NOMO-1 treated with dmso at 0.1 percent for 144 hours (cell line): ENCODE data around the gene SCAMP2.

Experiments used
- DNase-seq: peaks from one replicate; lab custom pipeline; 2025; ENCODE audit not compliant: unreplicated experiment; lab: John Stamatoyannopoulos, UW

SCAMP2 gene

DNA sequence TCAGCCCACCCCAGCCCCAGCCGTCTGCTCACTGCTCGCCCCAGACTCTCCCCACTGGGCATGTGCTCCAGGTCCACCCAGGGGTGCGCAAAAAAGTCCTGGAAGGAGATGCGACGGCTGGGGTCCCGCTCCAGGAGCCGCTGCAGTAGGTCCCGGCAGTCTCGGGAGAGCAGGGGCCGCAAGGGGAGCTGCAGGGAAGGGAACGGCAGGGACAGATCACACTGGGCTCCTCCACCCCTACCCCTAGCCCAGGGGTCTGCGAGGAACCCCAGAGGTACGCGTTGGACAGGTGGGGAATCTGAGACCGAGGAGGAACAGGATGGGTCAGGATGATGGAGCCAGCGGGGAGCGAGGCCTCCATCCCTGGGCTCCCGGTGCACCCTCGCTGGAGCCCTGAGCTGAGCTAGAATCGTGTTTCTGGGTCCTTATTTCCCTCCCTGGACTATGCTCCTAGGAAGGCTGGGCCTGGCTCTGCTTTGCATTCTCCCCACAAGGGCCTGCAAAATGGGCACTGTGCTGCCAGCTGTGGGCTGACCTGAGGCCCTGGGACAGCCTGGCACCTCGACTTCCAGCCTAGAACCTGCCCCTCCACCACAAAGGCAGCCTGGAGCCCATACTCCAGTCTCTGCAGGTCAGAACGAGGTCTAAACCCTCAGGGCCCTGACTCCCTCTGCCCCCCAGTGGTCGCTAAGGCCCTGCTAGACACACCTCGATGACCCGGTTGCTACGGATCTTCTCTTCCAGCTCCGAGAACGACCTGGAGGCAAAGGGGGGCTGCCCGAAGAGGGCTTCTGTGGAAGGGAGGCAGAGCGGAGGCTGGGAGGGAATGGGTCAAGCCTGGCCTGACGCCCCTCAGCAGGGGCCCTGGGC, 33.4 kb downstream of the SCAMP2 start:
- DNase-seq, result no peak

DNA sequence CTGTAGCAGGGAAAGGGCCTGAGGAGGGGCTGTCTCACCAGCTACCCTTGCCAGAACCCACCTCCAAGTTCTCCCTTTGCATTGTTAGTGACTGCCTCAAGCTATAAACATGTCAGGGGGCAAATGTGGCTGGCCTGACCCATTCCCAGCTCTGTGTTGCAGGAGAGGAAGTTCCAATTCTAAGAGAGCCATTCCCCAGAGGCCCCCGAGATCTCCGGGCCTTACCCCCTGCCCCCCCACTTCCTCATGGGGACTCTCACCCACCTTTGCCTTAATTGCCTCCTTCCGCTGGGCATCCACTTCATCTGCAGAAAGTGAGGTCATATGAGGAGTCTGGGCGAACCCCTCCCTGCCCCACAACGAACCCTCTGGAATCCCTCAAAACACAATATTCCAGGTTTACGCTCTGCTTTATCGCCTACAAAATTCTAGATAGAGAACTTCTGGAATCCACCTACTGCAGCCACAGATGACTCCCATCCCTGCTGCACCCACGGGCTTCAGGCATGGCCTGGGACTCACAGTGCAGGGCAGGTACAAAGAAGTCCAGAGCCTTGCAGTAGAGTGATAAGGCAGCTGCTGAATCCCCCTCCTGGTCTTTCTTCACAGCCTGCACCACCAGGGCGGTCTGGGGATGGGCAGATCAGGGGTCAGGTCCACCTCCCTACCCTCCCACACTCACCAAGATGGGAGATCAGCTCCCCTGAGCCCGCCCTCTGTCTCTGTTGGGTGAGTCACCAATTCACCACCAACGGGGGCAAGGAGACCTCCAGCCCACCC, 34.2 kb downstream of the SCAMP2 start:
- DNase-seq, result no peak

DNA sequence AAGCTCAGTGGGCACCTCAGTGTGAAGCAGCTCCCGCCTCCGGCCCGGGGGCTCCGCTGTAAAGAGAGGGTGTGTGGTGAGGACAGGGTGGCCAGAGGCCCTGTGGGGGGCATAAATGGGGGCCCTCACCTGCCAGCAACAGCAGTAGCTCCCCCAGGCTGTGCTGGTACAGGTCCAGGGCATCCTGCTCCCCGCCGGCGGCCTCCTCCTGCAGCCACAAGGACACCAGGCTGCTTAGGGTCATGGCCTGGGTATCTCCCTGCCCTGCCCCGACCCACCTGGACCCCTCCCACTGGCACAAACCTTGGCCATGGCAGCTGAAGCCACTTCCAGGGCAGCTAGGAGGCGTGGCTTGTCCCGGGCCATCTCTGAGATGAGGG, 35.0 kb downstream of the SCAMP2 start:
- no peak for DNase-seq

DNA sequence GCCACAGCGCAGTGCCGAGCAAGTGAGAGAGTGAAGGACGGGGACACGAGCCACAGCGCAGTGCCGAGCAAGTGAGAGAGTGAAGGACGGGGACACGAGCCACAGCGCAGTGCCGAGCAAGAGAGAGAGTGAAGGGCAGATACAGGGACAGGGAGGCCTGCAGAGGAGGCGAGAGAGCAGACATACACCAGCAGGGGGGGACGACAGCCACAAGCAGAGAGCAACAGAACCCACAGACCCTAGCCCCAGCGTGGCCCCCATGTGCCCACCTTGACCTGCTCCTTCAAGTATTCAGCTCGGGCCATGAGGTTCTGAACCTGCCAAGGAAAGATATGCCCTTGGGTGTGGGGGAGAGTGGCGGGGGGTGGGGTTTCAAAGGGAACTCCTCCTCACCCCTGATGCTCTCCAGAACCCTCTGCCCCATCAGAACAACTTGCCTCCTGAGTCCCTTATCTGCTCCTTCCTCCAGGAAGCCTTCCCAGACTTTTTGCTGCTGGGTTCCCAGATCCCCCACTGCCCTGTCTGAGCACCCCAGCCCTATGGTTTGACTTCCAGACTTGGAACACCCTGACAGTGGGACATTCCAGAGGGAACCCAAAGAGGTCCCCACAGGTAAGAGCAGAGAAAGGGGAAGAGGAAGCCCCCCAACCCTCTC, 35.6 kb downstream of the SCAMP2 start:
- DNase-seq, result no peak

DNA sequence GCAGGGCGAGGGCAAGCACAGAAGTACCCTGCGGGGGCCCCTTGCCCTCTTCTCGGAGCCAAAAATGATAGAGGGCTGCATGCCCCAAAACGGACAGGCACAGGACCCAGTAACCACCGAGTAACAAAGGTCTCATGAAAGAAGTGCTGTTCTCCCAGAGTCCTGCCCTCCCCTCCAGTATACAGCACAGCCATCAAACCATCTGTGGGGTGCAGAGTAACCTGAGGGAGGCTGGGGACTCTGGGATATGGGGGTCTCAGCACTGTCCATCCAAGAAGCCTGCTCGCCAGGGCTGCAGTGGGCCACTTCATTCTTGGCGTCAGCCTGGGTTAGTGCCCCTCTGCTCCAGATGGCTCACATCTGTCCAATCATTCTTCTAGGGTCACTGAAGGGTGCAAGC, 36.3 kb downstream of the SCAMP2 start:
- DNase-seq, result no peak

DNA sequence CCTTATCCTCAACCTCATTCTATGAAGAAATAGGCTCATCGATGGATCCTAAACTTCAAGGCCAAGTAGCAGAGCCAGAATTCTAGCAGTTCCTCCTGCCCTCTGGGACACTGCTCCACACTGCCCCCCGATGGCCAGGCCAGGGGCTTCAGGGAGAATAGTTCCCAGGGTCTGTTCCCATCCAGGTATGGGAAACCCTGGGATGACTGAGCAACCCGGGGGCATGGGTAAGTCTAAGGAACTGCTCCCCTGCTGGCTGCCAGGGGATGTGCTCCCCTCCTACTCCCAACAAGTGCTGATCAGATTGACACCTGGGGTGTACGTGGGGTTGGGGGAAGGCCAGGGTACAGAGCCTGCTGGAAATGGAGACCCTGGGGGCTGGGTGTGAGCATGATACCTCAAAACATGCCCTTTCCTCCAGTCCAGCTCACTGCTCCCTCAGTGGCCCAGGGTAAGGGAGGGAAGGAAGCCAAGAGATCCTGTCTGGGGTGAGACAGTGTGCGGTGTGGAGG, 37.8 kb downstream of the SCAMP2 start:
- DNase-seq, result peak; percentile 28

DNA sequence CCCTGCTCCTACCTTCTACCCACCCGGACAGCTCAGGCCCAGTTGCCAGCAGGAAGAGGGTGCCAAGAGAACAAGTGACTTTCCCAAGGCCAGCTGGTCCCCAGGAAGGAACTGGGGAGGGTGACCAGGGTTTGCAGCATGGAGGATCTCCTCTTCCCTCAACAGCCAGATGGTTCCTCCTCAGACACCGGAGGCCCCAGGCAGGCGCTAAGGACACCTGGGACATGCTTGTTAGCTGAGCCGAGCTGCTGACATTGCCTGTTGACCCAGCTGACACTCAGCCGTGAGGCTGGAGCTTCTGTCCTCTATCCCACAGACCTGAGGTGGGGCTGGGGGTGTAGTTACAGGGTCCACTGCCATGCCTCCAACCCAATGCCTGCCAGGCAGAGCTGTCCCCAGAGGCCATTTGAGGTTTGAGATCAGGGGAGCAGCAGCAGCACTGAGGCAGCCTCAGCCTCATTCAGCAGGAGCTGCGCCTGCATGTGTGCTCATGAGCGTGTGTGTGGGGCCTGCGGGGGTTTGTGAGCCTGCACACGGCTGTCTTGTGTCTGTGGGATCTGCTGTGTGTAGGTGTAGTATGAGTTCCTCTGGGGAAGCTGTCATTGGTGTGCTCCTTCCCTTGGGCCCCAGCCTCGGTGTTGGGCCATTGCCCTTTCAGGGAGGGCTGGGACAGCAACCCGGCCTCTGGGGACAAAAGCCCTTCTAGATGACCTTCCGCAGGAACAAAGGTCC, 39.6 kb downstream of the SCAMP2 start:
- no peak for DNase-seq

DNA sequence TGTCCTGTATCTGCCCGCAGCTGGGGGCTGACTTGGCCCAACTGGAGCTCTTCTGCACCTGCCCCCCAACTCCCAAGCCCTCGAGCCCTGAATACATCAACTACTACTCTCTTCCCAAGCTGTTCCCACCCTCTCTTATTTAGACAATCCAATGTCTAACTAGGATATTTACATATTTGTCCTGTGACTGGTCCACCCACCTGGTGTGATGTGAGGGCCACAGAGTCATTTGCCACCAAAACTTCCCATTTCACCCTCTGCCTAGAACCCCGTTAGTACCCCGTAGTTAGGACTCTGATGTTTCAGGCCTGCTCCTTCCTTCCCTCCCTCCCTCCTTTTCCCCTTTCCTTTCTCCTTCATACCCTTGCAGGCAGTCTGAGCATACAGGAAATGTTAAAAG, 40.3 kb downstream of the SCAMP2 start:
- DNase-seq, result no peak

DNA sequence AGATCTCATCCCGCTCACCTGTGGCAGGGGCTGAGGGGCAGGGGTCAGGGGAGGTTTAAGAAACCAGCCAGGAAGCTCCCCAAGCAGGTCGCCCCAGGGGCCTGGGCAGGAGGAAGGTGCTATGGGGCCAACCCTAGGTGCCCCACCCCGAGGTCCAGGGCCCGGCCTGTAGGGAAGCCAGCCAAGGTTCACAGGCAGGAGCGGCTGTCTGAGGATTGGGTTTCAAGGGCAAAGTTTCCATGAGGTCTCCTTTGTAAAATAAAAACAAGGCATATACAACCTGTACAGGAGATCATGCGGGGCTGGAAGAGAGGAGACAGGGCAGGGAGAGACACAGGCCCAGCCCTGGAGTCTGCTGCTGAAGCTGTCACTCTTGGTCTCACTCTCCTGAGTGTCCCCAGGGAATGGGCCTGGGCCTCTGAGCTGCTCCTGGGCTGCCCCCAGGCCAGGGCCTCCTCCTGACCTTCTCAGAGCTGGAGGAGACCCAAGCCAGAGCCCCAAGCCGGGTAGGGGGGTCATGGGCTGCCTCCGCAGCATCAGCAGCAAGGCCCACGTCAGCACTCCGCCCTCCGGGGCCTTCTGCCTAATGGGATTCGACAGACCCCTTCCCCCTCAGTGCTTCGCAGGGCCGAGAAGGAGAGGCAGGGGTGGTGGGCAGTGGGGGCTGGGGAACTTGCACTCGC, 41.2 kb downstream of the SCAMP2 start:
- no peak for DNase-seq

DNA sequence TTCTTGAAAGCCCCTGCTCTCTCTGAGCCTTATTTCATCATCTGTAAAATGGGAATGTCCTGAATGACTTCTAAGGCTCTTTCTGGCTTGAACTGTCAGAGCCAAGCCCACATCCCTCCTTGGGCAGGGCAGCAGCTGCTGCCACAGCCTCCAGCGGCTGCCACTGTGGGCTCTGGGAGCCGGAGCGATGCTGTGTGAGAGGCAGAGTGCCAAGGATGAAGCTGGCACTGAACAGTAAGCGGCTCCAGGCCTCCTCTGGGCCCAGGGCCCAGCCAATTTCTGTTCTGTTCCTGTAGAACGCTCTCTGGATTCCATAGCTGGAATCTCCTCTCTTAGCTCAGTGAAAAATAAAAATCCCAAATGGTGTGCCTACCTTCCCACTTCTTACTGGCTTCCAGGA, 42.3 kb downstream of the SCAMP2 start:
- no peak for DNase-seq

DNA sequence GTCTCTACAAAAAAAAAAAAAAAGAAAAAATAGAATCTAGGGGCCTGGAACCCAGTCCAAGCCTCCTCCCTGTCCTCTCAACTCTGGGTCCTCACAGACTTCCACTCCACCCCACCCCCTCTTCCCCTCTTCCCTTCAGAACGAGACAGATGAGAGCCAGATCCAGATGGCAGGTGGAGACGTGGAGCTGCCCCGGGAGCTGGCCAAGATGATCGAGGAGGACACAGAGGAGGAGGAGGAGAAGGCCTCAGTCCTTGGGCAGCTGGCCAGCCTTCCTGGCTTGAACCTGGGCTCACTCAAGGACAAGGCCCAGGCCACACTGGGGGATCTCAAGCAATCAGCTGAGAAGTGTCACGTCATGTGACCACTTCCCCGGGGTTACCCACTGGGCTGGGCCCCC, 43.2 kb downstream of the SCAMP2 start:
- DNase-seq, result no peak

DNA sequence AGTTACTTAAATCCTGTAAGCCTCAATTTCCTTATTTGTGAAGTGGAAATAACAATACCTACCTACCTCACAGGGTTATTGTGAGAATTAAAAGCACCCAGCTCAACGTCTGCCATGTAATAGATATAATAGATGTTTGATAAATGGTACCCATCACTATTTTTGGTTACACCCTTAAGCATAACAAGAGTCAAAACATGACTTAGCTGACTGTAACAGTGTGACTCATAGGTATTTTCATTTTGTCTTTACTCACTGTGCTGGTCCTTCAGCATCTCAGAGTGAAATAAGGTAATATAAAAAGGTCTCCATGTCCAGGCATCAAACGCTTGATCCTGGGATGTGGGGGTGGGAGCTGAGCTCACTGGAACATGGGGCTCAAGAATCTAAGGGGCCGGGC, 43.7 kb downstream of the SCAMP2 start:
- no peak for DNase-seq

DNA sequence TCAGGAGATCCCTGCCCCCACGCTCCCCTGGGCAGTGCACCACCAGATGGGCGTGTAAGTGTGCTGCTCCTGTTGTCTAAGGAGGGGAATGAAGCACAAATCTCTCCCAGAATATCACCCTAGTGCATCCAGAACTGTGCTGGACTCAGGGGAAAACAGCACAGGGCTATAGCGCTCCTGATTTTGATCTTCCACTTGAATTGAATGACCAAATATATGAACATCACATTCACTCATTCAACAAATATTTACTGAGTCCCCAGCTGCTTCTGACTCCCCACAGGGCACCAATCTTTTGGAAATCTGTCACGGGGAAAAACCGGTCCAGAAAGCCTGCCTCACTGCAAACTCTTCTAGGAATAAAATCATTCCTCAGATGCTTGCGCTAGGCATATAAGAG, 44.3 kb downstream of the SCAMP2 start:
- no peak for DNase-seq

DNA sequence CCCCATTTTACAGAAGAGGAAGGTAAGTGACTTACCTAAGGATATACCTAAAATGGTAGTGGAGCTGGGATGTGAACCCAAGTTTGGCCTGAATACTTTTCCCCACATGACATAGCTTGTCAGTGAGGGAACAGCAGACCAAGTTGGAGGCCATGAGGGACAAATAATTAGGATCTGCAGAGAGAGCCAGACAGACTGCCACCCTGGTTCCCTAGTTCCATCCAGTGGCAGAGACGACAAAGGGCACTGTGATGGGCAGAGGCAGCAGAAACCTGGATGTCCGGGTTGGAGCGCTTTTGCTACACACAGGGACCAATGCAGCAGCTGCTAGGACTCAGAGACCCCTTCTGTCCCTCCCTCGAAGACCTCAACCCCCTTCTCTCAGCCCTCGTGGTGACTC, 45.6 kb downstream of the SCAMP2 start:
- DNase-seq, result no peak

DNA sequence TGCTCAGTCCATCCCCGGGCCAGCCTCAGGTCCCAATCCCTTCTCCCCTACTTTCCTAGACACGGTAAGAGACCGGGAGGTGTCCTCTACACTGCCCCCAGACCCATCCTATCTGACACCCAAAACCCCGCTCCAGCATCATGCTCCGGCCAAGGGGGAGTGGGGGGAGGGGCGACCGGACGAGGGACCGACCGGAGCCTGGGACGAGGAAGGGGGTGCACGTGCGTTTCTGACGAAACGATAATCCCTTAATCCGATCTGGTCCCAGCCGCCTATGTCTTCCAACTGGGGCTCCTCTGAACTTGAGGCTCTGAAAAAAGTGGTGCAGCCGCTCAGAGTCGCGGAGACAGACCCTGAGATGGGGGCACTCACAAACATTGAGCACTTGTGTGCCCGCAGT, 46.2 kb downstream of the SCAMP2 start:
- no peak for DNase-seq

DNA sequence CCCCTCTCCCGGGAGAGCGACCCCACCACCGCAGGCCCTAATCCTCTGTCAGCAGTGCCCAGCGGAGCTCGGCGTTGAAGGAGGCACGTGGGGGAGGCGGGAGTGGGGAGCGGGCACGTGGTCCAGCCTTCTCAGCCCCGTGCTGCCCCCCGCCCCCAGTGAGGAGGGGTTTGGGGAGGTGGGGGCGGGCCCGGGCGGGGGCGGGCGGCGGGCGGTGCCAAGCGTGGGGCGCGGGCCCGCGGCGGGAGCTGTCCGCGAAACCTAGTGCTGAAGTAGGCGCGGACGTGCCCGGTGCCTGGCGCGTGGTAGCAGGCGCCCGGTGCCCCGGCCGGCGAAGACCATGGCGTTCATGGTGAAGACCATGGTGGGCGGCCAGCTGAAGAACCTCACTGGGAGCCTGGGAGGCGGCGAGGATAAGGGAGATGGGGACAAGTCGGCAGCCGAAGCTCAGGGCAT, 46.8 kb downstream of the SCAMP2 start, which contains the start of gene CPLX3:
CPLX3 (plus strand) TSS at position 264 of the 456 bp plus-strand sequence; CDS start at position 341, 77 bp downstream.
- DNase-seq, result no peak

DNA sequence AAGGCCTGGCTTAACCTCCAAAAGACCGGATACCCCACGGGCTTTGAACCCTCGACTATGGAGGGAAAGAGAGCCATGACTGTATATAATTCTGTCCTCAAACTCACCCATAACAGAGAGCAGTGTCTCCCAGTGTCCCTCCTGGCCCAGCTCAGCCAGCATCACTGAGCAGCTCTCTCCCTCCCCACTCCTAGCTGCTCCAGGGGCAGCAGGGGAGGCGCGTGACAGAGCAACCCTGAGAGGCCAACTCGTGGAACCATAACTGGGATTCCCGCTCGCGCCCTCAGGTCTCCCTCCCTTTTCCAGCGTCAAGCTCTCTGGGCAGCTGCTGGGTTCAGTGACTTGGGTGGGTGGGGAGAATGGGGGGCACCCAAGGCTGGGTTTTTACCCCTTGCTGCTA, 47.3 kb downstream of the SCAMP2 start:
- DNase-seq, result no peak

DNA sequence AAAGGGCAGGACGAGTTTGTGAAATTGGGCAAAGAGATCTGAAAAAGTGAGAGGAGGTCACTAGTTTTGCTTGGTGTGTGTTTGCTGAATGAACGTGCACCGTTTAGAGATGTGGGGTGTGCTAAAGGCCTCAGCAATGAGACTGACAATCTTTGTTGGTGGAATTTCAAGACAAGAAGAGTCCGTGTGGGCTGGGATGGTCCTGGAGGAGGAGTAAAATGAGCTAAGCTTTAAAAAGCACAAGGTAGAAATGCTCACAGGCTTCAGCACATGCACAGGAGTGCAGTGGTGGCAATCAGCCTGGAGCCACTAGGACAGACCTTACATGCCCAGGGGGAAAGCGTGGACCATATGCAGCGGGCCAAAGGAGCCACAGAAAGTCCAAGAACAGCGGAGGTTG, 48.2 kb downstream of the SCAMP2 start:
- DNase-seq, result no peak

DNA sequence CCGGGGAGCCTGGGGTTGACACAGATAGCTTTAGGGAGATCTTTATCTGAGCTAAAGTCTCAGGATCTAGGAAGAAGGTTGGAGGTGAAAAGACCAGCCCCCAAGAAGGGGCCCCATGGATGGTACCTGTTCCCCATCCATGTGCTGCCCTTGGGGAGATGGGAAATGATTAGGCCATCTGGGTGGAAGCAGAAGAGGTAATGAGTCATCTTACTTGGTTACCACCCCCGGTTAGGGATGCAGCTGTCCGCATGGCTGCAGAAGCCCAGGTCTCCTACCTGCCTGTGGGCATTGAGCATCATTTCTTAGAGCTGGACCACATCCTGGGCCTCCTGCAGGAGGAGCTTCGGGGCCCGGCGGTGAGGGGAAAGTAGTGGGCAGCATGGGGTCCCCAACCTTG, 49.8 kb downstream of the SCAMP2 start:
- no peak for DNase-seq

DNA sequence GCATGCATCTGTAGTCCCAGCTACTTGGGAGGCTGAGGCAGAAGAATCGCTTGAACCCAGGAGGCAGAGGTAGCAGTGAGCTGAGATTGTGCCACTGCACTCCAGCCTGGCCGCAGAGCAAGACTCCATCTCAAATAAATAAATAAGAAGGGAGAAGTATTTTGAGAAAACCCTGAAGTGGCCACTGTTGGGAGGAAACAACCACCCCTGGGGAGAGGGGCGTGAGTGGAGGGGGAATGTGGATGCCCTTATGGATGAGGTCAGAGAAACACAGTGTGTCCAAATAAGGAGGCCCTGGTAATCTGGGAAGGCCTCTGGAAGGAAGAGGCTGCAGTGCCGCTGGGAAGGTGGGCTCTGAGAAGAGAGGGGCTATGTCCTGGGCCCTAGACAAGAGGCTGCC, 50.9 kb downstream of the SCAMP2 start:
- DNase-seq, result no peak
